HUES64 (cell line): ENCODE measurements around the gene KDM1A. TPM values are rescaled to one million over a fixed set of nuclear protein-coding genes. Genes with fewer than 3 reads are reported as not detected.
"Not testable (repeated sequence)": the region's sequence is repeated elsewhere in the genome, so short reads cannot be mapped to it uniquely, and the experiment has no call there.

Source experiments
- H3K27ac ChIP-seq: 2 replicates; pipeline ENCODE4 v1.7.0; 2013; ENCODE audit warnings: low read depth, low read length, inconsistent platforms
- H3K27me3 ChIP-seq: 2 replicates; pipeline ENCODE4 v1.6.1; 2013; ENCODE audit warnings: mild to moderate bottlenecking, low read length; ENCODE audit not compliant: insufficient read depth
- H3K36me3 ChIP-seq: 2 replicates; pipeline ENCODE4 v1.6.1; 2013; ENCODE audit warnings: mild to moderate bottlenecking, low read length; ENCODE audit not compliant: insufficient read depth
- H3K4me1 ChIP-seq: 2 replicates; pipeline ENCODE4 v1.6.1; 2013; ENCODE audit warnings: mild to moderate bottlenecking, low read length, moderate library complexity; ENCODE audit not compliant: insufficient read depth
- H3K4me3 ChIP-seq: 2 replicates; pipeline ENCODE4 v1.5.1; 2013; ENCODE audit warnings: mild to moderate bottlenecking, low read length, moderate library complexity
- H3K9ac ChIP-seq: 2 replicates; pipeline ENCODE4 v1.6.1; 2013; ENCODE audit warnings: mild to moderate bottlenecking, low read depth, low read length
- H3K9me3 ChIP-seq: 2 replicates; pipeline ENCODE4 v1.6.1; 2013; ENCODE audit warnings: low read depth, low read length; ENCODE audit not compliant: insufficient read depth
- WGBS: fragments of 150-250, 120-280 bp; methylation state at CpG from one replicate; pipeline ENCODE4 v1.1.7; 2013; ENCODE audit warnings: missing lambda C conversion rate; 5-methylcytosine and 5-hydroxymethylcytosine counted together
- polyA plus RNA-seq, 2 experiments: library from polyadenylated mRNA; stranded (reverse); fragments of 50-300 nt; gene quantifications; one replicate each; pipeline ENCODE4 v1.2.3, GENCODE V29; 2013

The KDM1A gene
- polyA plus RNA-seq (2013, experiment 1 of 2): 158 TPM
- polyA plus RNA-seq (2013, experiment 2 of 2): 179 TPM

GRCh38 chr1:23019094-23019862 is at the start of gene KDM1A:
KDM1A (plus strand) TSS chr1:23019468; CDS start chr1:23019597, 129 bp downstream.
- Histone ChIP-seq H3K4me1 (no peaks in the 10 kb centered on the region), H3K36me3 (peaks cover 15% of the 10 kb centered on the region), H3K27me3 (no peaks in the 10 kb centered on the region), H3K27ac (peak within 1 kb of the TSS; percentile 83), H3K9ac (peak within 1 kb of the TSS; percentile 88), H3K9me3 (peaks cover 18% of the 10 kb centered on the region), H3K4me3 (peak within 1 kb of the TSS; percentile 82)
- WGBS: 1% methylated on average over 85 of the region's 85 CpGs

DNA sequence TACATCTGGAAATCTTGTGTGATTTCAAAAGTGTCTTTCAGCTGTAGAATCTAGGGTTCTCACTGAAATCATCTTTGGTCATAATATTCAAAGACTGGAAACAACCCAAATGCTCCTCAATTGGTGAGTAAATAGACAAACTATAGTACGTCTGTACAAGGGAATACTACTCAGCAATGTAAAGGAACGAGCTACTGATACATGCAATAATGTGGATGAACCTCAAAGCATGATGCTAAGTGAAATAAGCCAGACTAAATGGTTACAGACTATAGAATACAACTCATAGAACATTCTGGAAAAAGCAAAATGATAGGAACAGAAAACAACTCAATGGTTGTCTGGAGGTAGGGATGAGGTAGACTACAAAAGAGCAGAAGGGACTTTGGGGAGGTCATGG is 49.2 kb upstream of the KDM1A start:
- no peak overlapping the region for H3K27ac ChIP-seq
- no peaks in the 10 kb centered on the region for H3K27me3 ChIP-seq
- no peaks in the 10 kb centered on the region for H3K4me1 ChIP-seq
- no peak overlapping the region for H3K9ac ChIP-seq
- H3K9me3 ChIP-seq: no peaks in the 10 kb centered on the region
- 96% methylated on average over 2 of the region's 2 CpGs for WGBS
- H3K4me3 ChIP-seq: no peak overlapping the region
- H3K36me3 ChIP-seq: no peaks in the 10 kb centered on the region

DNA sequence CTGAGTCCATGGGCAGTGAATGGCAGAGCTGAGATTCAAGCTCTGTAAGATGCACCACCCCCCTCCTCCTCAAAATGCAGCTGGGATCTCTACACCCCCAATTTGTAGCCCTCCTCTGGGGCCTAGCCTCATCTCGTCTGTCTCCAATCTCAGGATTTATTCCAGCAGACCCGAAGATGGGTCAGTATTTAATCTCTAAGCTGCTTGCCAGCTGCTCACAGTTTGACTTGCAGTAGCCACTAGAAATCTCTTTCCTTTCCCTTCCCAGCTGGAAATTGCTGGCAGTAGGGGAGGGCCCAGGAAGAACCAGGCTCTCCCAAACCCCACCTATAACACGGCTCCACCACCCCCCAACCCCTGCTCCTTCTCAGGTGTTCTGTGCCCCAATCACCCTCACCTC is 48.1 kb upstream of the KDM1A start:
- Histone ChIP-seq H3K4me1 (no peaks in the 10 kb centered on the region), H3K27ac (no peak overlapping the region), H3K9me3 (no peaks in the 10 kb centered on the region), H3K36me3 (no peaks in the 10 kb centered on the region), H3K4me3 (no peak overlapping the region), H3K9ac (no peak overlapping the region), H3K27me3 (no peaks in the 10 kb centered on the region)
- WGBS: 80% methylated on average over 3 of the region's 3 CpGs

GRCh38 chr1:22971611-22972405 is 47.5 kb upstream of the KDM1A start:
- Histone ChIP-seq H3K4me3 (no peak overlapping the region), H3K27ac (no peak overlapping the region), H3K36me3 (no peaks in the 10 kb centered on the region), H3K9ac (no peak overlapping the region), H3K27me3 (no peaks in the 10 kb centered on the region), H3K4me1 (no peaks in the 10 kb centered on the region), H3K9me3 (no peaks in the 10 kb centered on the region)
- WGBS: 82% methylated on average over 5 of the region's 5 CpGs

- Histone ChIP-seq H3K4me1 (no peaks in the 10 kb centered on the region), H3K36me3 (no peaks in the 10 kb centered on the region), H3K9me3 (no peaks in the 10 kb centered on the region), H3K4me3 (no peak within 1 kb of the TSS), H3K9ac (no peak within 1 kb of the TSS), H3K27ac (no peak within 1 kb of the TSS), H3K27me3 (no peaks in the 10 kb centered on the region)
- WGBS: 89% methylated on average over 5 of the region's 5 CpGs
Measured at GRCh38 chr1:22972760-22973159, 46.5 kb upstream of the KDM1A start, which contains the start of gene LACTBL1. LACTBL1 (minus strand) TSS chr1:22972866; CDS start chr1:22972316, 550 bp downstream.

DNA sequence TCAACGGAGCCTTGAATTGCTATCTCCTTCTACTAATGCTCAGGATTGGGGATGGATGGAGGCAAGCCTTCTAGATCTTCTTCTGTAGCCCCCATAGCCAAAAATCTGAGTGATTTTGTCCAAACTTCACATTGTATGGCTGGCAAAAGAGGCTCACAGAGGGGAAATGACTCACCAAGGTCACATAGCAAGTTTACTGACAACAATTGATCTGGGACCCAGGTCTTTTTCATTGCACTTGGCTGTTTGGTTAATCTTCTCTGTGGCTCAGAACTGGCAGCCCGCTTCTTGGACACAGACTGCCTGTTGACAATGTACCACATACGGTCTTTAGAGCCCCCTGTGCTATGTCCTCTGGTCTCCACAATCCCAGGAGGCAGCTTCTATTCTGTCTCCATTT is 43.6 kb upstream of the KDM1A start:
- H3K4me3 ChIP-seq: no peak overlapping the region
- WGBS: 95% methylated on average over 3 of the region's 3 CpGs
- no peak overlapping the region for H3K9ac ChIP-seq

GRCh38 chr1:22976127-22976460 is 43.2 kb upstream of the KDM1A start:
- no peak overlapping the region; the same call in 1 of the 2 replicates for H3K27ac ChIP-seq
- WGBS: 77% methylated on average over 3 of the region's 4 CpGs
- no peaks in the 10 kb centered on the region for H3K36me3 ChIP-seq
- H3K9me3 ChIP-seq: no peaks in the 10 kb centered on the region
- H3K4me3 ChIP-seq: no peak overlapping the region
- peak overlapping the region; percentile 17; the same call in 1 of the 2 replicates for H3K9ac ChIP-seq
- H3K27me3 ChIP-seq: no peaks in the 10 kb centered on the region
- no peaks in the 10 kb centered on the region for H3K4me1 ChIP-seq

More for the DNA sequence above, 43.6 kb upstream of the KDM1A start:
- H3K36me3 ChIP-seq: no peaks in the 10 kb centered on the region
- H3K9me3 ChIP-seq: no peaks in the 10 kb centered on the region
- H3K27ac ChIP-seq: no peak overlapping the region
- no peaks in the 10 kb centered on the region for H3K27me3 ChIP-seq
- no peaks in the 10 kb centered on the region for H3K4me1 ChIP-seq

DNA sequence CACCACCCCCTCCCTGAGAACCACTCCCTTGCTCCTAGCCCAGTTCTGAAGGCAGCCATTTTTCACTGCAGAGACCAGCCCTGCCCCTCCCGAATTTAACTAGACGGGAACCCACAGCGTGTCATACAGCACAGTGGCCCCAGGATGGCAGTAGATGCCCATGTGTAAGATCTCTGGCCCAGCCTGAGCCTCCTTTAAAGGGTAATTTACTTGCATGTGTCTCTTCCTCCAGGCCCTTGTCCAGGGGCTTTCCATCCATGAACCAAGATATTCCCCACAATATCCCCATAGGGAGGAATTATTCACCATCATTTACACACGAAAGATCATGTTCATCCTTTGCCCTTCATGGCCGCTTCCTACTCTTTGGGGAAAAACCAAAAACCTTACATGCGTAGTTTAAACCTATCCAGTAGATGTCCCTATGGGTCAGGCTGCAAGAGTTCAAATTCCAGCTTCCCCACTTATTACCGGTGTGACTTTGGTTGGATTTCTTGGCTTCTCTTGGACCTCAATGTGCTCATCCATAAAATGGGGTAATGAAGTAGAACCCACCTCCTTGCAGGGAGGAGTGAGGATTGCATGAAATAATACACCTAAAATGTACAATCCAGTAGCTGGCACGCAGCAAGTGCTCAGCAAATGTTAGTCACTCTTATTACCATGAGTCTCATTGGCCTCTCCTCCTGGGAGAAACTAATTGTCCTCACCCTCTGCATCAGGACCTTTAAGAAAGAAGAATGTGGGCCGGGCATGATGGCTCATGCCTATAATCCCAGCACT is 42.6 kb upstream of the KDM1A start:
- Histone ChIP-seq H3K9ac (peak overlapping the region; percentile 17; the same call in 1 of the 2 replicates), H3K36me3 (no peaks in the 10 kb centered on the region), H3K4me3 (no peak overlapping the region), H3K4me1 (no peaks in the 10 kb centered on the region), H3K27me3 (no peaks in the 10 kb centered on the region), H3K9me3 (no peaks in the 10 kb centered on the region), H3K27ac (no peak overlapping the region)
- 39% methylated on average over 9 of the region's 9 CpGs for WGBS

DNA sequence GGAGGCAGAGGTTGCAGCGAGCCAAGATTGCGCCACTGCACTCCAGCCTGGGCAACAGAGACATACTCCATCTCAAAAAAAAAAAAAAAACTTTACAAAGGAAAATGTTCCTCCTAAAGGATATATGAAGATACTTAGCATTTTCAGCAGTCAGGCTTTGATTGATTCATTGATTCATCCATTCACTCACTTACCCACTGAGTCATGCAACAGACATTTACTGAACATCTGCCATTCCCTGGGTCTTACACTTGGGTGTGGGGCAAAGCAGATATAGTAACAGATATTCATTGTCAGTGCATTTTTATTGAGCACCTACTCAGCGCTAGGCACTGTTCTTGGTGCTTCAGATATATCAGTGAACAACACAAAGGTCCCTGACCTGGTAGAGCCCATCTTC is 41.0 kb upstream of the KDM1A start:
- Histone ChIP-seq H3K27ac (no peak overlapping the region), H3K9me3 (no peaks in the 10 kb centered on the region), H3K9ac (no peak overlapping the region), H3K4me1 (no peaks in the 10 kb centered on the region), H3K4me3 (no peak overlapping the region), H3K36me3 (no peaks in the 10 kb centered on the region), H3K27me3 (no peaks in the 10 kb centered on the region)
- WGBS: 97% methylated on average over 1 of the region's 3 CpGs

DNA sequence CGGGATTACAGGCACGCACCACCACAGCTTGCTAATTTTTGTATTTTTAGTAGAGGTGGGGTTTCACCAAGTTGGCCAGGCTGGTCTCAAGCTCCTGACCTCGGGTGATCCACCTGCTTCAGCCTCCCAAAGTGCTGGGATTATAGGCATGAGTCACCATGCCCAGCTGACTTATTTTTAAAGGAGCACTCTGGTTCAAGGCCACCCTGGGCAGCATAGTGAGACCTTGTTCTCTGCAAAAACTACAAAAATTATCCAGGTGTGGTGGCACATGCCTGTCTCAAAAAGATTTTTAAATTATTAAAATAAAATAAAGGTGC is 38.8 kb upstream of the KDM1A start:
- H3K27me3 ChIP-seq, H3K36me3 ChIP-seq, H3K4me3 ChIP-seq, H3K27ac ChIP-seq, H3K9ac ChIP-seq, H3K4me1 ChIP-seq, H3K9me3 ChIP-seq: not testable (repeated sequence)
- 88% methylated on average over 3 of the region's 3 CpGs for WGBS

- no peak overlapping the region for H3K4me3 ChIP-seq
- no peaks in the 10 kb centered on the region for H3K4me1 ChIP-seq
- WGBS: 96% methylated on average over 4 of the region's 4 CpGs
- H3K27me3 ChIP-seq: no peaks in the 10 kb centered on the region
- H3K36me3 ChIP-seq: no peaks in the 10 kb centered on the region
- no peak overlapping the region for H3K9ac ChIP-seq
- no peaks in the 10 kb centered on the region for H3K9me3 ChIP-seq
- H3K27ac ChIP-seq: no peak overlapping the region
Measured at GRCh38 chr1:22983944-22984343, 35.3 kb upstream of the KDM1A start.
